Measurements from ENCODE around the gene CCDC102A.

- TF ChIP-seq CTCF (IDR thresholded peaks at IDR 0.05) (no peak), POLR2A (IDR thresholded peaks at IDR 0.05) (peak; percentile 65 to 79)
Measured at GRCh38 chr16:57485091-57485915, 51.1 kb downstream of the CCDC102A start.
